WTC11 (cell line): ENCODE data around the gene SHPK.
"Not testable (repeated sequence)": the region's sequence is repeated elsewhere in the genome, so short reads cannot be mapped to it uniquely, and the experiment has no call there.

ENCODE experiments used
- CREM ChIP-seq: sonication (generic); formaldehyde crosslinking; IDR thresholded peaks from 2 replicates; pipeline ENCODE4 v1.8.1; 2022; ENCODE audit warnings: mild to moderate bottlenecking, missing genetic modification reagents, moderate library complexity
- ELF4 ChIP-seq: sonication (generic); formaldehyde crosslinking; IDR thresholded peaks from 2 replicates; pipeline ENCODE4 v1.8.1; 2022; ENCODE audit warnings: low read depth, mild to moderate bottlenecking, moderate library complexity, missing genetic modification reagents
- ETV6 ChIP-seq: sonication (generic); formaldehyde crosslinking; IDR thresholded peaks from 2 replicates; pipeline ENCODE4 v1.8.1; 2022; ENCODE audit warnings: mild to moderate bottlenecking, missing genetic modification reagents
- NR2C2 ChIP-seq: sonication (generic); formaldehyde crosslinking; IDR thresholded peaks from 2 replicates; pipeline ENCODE4 v1.8.0; 2022; ENCODE audit warnings: mild to moderate bottlenecking, missing genetic modification reagents
- RELA ChIP-seq: sonication (generic); formaldehyde crosslinking; IDR thresholded peaks from 2 replicates; pipeline ENCODE4 v1.8.1; 2022; ENCODE audit warnings: missing genetic modification reagents, mild to moderate bottlenecking, borderline replicate concordance
- SP1 ChIP-seq: sonication (generic); formaldehyde crosslinking; conservative IDR thresholded peaks from 2 replicates; pipeline ENCODE4 v1.8.1; 2022; ENCODE audit warnings: missing genetic modification reagents
- ZNF138 ChIP-seq: sonication (generic); formaldehyde crosslinking; conservative IDR thresholded peaks from 2 replicates; pipeline ENCODE4 v1.8.1; 2022; ENCODE audit warnings: mild to moderate bottlenecking, moderate library complexity, missing genetic modification reagents
- TF ChIP-seq, protein P1 (sequence below): sonication (generic); formaldehyde crosslinking; IDR thresholded peaks from 2 replicates; pipeline ENCODE4 v1.8.1; 2023; ENCODE audit warnings: mild to moderate bottlenecking, missing genetic modification reagents, moderate library complexity
- TF ChIP-seq, protein P2 (sequence below): fragments of 200-600 bp; IDR thresholded peaks from 2 replicates; pipeline ENCODE4 v1.8.0; 2022; ENCODE audit warnings: antibody characterized with exemption
- TF ChIP-seq, protein P3 (sequence below): sonication (generic); formaldehyde crosslinking; IDR thresholded peaks from 2 replicates; pipeline ENCODE4 v1.8.0; 2022; ENCODE audit warnings: mild to moderate bottlenecking, missing genetic modification reagents
- TF ChIP-seq, protein P4 (sequence below): fragments of 250-450 bp; sonication (Bioruptor Pico); IDR thresholded peaks from 2 replicates; pipeline ENCODE4 v1.8.0; 2021; ENCODE audit warnings: mild to moderate bottlenecking
- TF ChIP-seq, protein P5 (sequence below): sonication (generic); formaldehyde crosslinking; IDR thresholded peaks from 2 replicates; pipeline ENCODE4 v1.8.1; 2023; ENCODE audit warnings: mild to moderate bottlenecking, missing genetic modification reagents, borderline replicate concordance
- TF ChIP-seq, protein P6 (sequence below): sonication (generic); formaldehyde crosslinking; conservative IDR thresholded peaks from 2 replicates; pipeline ENCODE4 v1.8.1; 2022; ENCODE audit warnings: mild to moderate bottlenecking, missing genetic modification reagents

DNA sequence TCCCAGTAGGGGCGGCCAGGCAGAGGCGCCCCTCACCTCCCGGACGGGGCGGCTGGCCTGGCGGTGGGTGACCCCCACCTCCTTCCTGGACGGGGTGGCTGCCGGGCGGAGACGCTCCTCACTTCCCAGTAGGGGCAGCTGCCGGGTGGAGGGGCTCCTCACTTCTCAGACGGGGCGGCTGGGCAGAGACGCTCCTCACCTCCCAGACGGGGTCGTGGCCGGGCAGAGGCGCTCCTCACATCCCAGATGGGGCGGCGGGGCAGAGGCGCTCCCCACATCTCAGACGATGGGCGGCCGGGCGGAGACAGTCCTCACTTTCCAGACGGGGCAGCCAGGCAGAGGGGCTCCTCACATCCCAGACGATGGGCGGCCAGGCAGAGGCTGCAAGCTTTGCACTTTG lies 71.8 kb downstream of the SHPK start:
- TF ChIP-seq ZNF138 (CRISPR knock-in tag); ETV6 (CRISPR knock-in tag); SP1; RELA (CRISPR knock-in tag); NR2C2 (CRISPR knock-in tag); ELF4 (CRISPR knock-in tag); CREM (CRISPR knock-in tag): not testable (repeated sequence)
- TF ChIP-seq, protein P1, sequence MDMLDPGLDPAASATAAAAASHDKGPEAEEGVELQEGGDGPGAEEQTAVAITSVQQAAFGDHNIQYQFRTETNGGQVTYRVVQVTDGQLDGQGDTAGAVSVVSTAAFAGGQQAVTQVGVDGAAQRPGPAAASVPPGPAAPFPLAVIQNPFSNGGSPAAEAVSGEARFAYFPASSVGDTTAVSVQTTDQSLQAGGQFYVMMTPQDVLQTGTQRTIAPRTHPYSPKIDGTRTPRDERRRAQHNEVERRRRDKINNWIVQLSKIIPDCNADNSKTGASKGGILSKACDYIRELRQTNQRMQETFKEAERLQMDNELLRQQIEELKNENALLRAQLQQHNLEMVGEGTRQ (CRISPR knock-in tag), result not testable (repeated sequence)
- TF ChIP-seq, protein P2, sequence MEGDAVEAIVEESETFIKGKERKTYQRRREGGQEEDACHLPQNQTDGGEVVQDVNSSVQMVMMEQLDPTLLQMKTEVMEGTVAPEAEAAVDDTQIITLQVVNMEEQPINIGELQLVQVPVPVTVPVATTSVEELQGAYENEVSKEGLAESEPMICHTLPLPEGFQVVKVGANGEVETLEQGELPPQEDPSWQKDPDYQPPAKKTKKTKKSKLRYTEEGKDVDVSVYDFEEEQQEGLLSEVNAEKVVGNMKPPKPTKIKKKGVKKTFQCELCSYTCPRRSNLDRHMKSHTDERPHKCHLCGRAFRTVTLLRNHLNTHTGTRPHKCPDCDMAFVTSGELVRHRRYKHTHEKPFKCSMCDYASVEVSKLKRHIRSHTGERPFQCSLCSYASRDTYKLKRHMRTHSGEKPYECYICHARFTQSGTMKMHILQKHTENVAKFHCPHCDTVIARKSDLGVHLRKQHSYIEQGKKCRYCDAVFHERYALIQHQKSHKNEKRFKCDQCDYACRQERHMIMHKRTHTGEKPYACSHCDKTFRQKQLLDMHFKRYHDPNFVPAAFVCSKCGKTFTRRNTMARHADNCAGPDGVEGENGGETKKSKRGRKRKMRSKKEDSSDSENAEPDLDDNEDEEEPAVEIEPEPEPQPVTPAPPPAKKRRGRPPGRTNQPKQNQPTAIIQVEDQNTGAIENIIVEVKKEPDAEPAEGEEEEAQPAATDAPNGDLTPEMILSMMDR, result not testable (repeated sequence)
- TF ChIP-seq, protein P3, sequence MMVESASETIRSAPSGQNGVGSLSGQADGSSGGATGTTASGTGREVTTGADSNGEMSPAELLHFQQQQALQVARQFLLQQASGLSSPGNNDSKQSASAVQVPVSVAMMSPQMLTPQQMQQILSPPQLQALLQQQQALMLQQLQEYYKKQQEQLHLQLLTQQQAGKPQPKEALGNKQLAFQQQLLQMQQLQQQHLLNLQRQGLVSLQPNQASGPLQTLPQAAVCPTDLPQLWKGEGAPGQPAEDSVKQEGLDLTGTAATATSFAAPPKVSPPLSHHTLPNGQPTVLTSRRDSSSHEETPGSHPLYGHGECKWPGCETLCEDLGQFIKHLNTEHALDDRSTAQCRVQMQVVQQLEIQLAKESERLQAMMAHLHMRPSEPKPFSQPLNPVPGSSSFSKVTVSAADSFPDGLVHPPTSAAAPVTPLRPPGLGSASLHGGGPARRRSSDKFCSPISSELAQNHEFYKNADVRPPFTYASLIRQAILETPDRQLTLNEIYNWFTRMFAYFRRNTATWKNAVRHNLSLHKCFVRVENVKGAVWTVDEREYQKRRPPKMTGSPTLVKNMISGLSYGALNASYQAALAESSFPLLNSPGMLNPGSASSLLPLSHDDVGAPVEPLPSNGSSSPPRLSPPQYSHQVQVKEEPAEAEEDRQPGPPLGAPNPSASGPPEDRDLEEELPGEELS, result not testable (repeated sequence)
- TF ChIP-seq, protein P4, sequence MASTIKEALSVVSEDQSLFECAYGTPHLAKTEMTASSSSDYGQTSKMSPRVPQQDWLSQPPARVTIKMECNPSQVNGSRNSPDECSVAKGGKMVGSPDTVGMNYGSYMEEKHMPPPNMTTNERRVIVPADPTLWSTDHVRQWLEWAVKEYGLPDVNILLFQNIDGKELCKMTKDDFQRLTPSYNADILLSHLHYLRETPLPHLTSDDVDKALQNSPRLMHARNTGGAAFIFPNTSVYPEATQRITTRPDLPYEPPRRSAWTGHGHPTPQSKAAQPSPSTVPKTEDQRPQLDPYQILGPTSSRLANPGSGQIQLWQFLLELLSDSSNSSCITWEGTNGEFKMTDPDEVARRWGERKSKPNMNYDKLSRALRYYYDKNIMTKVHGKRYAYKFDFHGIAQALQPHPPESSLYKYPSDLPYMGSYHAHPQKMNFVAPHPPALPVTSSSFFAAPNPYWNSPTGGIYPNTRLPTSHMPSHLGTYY, result not testable (repeated sequence)
- TF ChIP-seq, protein P5, sequence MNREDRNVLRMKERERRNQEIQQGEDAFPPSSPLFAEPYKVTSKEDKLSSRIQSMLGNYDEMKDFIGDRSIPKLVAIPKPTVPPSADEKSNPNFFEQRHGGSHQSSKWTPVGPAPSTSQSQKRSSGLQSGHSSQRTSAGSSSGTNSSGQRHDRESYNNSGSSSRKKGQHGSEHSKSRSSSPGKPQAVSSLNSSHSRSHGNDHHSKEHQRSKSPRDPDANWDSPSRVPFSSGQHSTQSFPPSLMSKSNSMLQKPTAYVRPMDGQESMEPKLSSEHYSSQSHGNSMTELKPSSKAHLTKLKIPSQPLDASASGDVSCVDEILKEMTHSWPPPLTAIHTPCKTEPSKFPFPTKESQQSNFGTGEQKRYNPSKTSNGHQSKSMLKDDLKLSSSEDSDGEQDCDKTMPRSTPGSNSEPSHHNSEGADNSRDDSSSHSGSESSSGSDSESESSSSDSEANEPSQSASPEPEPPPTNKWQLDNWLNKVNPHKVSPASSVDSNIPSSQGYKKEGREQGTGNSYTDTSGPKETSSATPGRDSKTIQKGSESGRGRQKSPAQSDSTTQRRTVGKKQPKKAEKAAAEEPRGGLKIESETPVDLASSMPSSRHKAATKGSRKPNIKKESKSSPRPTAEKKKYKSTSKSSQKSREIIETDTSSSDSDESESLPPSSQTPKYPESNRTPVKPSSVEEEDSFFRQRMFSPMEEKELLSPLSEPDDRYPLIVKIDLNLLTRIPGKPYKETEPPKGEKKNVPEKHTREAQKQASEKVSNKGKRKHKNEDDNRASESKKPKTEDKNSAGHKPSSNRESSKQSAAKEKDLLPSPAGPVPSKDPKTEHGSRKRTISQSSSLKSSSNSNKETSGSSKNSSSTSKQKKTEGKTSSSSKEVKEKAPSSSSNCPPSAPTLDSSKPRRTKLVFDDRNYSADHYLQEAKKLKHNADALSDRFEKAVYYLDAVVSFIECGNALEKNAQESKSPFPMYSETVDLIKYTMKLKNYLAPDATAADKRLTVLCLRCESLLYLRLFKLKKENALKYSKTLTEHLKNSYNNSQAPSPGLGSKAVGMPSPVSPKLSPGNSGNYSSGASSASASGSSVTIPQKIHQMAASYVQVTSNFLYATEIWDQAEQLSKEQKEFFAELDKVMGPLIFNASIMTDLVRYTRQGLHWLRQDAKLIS (CRISPR knock-in tag), result not testable (repeated sequence)
- TF ChIP-seq, protein P6, sequence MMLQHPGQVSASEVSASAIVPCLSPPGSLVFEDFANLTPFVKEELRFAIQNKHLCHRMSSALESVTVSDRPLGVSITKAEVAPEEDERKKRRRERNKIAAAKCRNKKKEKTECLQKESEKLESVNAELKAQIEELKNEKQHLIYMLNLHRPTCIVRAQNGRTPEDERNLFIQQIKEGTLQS (CRISPR knock-in tag), result not testable (repeated sequence)
